Epithelial cell of esophagus (primary cell): ENCODE data around the gene SFXN5.
A peak's percentile ranks its signal among the peaks of the same experiment; 100 is the strongest.

Source experiments
- DNase-seq: peaks from one replicate; pipeline ENCODE4 v3.0.0; 2010; ENCODE audit warnings: low read depth
- H3K4me3 ChIP-seq: 2 replicates; pipeline ENCODE4 v1.5.1; 2011; ENCODE audit warnings: mild to moderate bottlenecking, low read length, control low read depth
- TF ChIP-seq, protein P1 (sequence below): IDR thresholded peaks from 2 replicates; pipeline ENCODE4 v1.5.1; 2011; ENCODE audit warnings: low read depth, mild to moderate bottlenecking, low read length, control low read depth, inconsistent platforms; ENCODE audit not compliant: insufficient read depth; ENCODE audit errors: missing control alignments

Gene SFXN5

DNA sequence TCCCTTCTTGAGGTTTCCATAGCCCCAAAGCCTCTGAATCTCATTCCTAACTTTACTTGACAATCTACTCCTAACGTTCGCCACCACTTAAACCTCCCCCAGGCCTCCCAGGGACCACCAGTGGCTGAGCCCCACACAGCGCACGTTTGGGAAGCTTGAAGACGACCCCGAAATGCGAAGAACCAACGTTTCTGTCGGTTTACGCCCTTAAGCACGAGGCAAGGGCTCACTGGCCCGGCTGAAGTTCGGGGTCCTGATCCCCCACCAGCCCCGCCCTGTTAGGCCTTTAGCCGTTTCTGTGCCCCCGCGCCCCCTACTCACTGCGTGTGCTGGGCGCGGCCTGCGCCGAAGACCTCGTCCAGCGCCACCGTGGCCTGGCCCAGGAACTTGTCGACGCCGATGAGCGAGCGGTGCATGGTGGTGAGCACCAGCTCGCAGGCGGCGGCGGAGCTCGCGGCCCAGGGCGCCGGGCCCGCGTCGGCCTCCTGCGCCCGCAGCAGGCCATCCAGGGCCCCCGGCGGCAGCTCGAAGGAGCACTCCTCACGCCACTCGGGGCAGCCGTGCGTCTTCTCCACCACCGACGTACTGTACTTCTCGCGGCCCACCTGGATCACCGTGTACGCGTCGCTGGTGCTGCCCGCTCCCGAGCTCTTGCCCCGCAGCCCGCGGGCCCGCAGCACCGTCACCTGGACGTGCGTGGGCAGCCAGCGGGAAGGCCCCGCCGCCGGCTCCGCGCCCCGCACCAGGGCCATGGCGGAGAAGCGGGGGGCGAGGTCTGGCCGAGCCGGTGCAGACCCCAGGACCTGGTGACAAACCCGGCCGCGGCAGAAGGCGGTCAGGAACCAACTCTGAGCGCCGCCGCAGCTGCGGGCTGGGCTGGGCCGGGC lies 40.8 kb upstream of the SFXN5 start:
- peak overlapping the region; percentile 83 for H3K4me3 ChIP-seq
- TF ChIP-seq, protein P1, sequence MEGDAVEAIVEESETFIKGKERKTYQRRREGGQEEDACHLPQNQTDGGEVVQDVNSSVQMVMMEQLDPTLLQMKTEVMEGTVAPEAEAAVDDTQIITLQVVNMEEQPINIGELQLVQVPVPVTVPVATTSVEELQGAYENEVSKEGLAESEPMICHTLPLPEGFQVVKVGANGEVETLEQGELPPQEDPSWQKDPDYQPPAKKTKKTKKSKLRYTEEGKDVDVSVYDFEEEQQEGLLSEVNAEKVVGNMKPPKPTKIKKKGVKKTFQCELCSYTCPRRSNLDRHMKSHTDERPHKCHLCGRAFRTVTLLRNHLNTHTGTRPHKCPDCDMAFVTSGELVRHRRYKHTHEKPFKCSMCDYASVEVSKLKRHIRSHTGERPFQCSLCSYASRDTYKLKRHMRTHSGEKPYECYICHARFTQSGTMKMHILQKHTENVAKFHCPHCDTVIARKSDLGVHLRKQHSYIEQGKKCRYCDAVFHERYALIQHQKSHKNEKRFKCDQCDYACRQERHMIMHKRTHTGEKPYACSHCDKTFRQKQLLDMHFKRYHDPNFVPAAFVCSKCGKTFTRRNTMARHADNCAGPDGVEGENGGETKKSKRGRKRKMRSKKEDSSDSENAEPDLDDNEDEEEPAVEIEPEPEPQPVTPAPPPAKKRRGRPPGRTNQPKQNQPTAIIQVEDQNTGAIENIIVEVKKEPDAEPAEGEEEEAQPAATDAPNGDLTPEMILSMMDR = no peak
- DNase-seq = peak; percentile 49

DNA sequence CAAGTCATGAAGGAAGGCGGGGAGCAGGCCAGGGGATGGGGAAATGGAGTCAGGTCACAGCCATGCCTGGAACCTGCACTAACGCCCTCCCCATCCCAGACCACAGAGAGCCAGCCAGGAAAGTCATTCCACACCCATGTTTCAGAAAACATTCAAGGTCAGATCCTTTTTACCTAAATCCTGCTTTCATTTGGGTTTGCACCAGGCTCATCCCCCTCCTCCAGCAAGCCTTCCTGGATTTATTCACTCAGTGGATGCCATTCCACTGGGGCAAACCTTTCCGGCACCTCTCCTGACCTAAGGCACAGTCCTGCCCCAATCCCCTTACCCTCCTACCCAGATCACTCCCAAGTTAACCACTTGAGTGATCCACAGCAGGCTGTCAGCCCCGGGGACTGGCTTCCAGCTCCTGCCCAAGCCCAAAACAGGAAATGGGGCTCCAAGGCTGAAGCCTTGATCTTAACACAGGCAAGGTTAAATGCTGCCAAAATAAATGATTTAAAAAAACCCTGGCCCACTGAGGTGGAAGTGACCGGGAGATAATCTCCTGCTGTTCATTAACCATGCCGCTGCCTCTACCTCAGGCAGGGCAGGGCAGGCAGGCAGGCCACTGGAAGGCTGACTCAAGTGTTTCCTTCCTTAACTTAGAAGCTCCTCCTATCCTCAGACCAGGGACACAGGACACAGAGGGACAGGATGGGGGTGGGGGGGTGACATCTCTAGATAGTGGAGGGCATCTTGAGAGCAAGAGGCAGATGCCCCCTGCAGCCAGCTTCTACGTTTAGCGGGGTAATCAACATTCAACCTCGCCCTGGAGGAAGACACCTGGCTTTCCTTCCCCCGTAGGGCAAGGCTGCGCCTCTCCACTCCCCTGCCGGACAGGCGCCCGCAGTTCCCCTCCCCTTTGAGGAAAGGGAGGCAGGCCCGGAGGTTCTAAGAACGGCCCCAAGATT lies 39.8 kb upstream of the SFXN5 start:
- H3K4me3 ChIP-seq = peak overlapping the region; percentile 83
- TF ChIP-seq, protein P1 = peak; percentile 9
- DNase-seq = peak; percentile 69

DNA sequence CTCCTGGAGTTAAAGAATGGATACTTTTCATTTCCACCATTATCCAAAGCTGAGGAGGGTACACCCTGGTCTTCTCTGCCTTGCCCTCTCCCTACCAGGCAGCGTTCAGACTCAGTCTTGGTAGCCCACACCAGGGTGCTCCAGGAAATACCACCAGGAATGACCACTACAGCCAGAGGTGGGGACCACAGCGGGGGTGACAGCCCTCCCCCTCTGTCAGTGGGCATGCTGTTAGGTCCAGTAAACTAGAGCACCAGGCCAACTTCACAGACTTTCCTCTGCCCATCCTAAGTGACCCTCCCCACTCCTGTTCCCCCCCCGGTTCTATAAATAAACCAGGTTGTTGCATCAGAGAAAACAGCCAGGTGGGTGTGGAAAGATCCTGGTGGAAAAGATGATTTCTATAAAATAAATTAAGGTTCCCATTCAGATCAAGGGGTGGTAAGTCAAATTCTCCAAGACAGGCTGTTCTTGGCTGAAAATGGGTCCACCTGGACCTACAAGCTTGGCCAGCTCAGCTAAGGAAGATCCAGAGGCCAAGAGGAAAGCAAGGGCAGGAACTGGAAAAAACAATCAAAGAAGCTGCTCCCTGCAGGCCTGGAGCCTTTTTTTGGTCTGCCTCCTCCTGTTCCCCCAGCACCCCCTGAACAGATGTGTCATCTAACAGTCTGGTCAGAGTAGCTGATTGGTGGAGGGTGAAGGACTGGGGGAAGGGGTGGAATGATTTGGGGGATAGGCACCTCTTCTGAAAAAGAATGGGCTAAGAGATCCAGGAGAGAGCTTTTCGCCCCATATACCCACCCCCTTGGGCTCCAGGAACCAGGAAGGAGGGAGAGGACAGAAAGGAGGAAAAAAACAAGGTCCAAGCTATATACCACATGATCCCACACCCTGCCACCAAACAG lies 38.9 kb upstream of the SFXN5 start:
- H3K4me3 ChIP-seq = no peak overlapping the region
- TF ChIP-seq, protein P1 = no peak
- no peak for DNase-seq

DNA sequence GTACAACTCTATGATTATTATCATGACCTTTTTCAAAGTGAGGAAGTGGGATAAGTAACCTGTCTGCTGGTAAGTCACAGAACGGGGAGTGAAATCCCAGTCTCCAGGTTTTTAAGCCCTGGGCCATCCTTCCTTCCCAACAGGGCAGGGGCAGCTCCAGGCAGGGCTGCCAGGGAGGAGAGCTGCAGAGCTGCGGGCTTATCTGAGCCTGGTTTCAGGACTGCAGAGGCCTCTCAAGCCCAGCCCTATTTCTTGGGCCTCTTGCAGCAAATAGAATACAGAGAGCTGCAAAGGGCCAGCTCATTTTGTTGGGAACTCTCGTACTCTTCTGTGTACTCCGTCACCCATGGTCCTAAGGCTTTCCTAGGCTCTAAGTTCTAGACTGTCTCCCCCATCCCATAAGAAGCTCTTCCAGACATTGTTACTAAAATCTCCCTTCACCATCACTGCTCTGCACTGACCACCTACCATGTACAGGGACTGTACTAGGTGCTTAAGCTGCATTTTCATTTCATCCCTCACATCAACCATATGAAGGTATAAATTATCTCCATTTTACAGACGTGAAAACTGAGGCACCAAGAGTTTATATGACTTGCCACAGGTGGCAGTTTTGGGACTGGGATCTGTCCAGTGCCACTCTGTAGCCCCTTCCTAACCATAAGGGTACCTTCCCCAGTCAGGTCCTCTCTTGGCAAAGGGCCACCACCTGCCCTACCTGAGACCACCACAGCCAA lies 38.1 kb upstream of the SFXN5 start:
- TF ChIP-seq, protein P1 = no peak
- no peak for DNase-seq
- no peak overlapping the region for H3K4me3 ChIP-seq

DNA sequence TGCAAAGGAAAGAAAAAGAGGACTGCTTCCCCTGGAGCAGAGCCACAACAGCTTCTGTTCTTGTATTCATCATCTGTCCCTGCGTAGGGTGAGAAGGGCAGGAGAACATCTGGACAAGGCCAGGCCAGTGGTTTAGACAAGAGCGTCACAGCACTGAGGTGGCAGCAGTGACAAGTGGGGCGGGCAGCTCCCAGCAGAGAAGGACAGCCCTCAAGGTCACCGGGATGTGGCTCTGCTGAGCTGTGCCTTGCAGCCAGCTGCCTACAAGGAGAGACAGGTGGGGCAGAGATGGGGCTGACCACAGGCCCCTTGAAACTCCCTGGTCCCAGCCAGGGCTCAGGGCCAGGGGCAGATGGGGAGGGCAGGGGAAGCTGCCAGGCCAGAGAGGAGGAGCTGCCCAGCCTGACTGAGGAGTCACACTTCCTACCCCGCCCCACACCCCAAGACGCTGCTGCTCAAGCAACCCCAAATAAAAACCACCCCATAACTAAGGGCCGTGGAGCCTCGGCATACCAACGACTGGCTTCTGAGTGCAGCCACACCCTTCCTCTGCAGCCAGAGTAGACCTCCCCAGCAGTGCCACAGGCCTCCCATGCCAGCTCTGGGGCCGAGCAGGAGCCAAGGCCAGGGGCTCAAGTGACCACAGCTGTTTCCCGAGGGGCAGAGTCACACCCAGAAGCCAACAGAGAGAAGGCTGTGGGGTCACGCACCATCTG lies 35.9 kb upstream of the SFXN5 start:
- TF ChIP-seq, protein P1 = no peak

More for the DNA sequence above, 35.9 kb upstream of the SFXN5 start:
- no peak overlapping the region for H3K4me3 ChIP-seq
- DNase-seq = no peak
